H4 (cell line): ENCODE measurements around the gene HIF3A. TPM values are rescaled to one million over a fixed set of nuclear protein-coding genes. Genes with fewer than 3 reads are reported as not detected.
"Not testable (repeated sequence)": the region's sequence is repeated elsewhere in the genome, so short reads cannot be mapped to it uniquely, and the experiment has no call there.

ENCODE experiments used
- DNase-seq: peaks from one replicate; pipeline ENCODE4 v3.0.0-alpha.2; 2015; ENCODE audit warnings: low spot score
- total RNA-seq: library from RNA; depleted of rRNA; stranded (reverse); fragments of >200 nt; shearing (Covaris generic); gene quantifications from 2 replicates; pipeline ENCODE4 v1.2.3, GENCODE V29; 2014

HIF3A gene
- total RNA-seq, 1 experiment from 2014 or later: not detected

- DNase-seq: no peak
Observed at GRCh38 chr19:46357846-46358583, 61.2 kb downstream of the HIF3A start.

- no peak for DNase-seq
Observed at GRCh38 chr19:46361915-46362314, 65.1 kb downstream of the HIF3A start.

GRCh38 chr19:46364359-46364758 lies 67.5 kb downstream of the HIF3A start:
- DNase-seq: no peak

- DNase-seq: no peak
Observed at GRCh38 chr19:46365561-46365960, 68.7 kb downstream of the HIF3A start.

GRCh38 chr19:46366620-46367292 lies 69.9 kb downstream of the HIF3A start:
- DNase-seq: no peak

GRCh38 chr19:46367426-46367825 lies 70.6 kb downstream of the HIF3A start:
- DNase-seq: no peak

GRCh38 chr19:46368116-46368515 lies 71.3 kb downstream of the HIF3A start:
- DNase-seq: no peak

GRCh38 chr19:46369817-46370216 lies 73.0 kb downstream of the HIF3A start:
- DNase-seq: no peak

GRCh38 chr19:46371371-46371901 lies 74.6 kb downstream of the HIF3A start:
- DNase-seq: no peak

GRCh38 chr19:46372901-46373490 lies 76.2 kb downstream of the HIF3A start:
- DNase-seq: peak; percentile 49

- peak; percentile 97 for DNase-seq
Observed at GRCh38 chr19:46373491-46374359, 76.9 kb downstream of the HIF3A start.

GRCh38 chr19:46374536-46375475 lies 78.0 kb downstream of the HIF3A start:
- no peak for DNase-seq

- DNase-seq: not testable (repeated sequence)
Observed at GRCh38 chr19:46375476-46376067, 78.7 kb downstream of the HIF3A start.

- DNase-seq: no peak
Observed at GRCh38 chr19:46376241-46377153, 79.7 kb downstream of the HIF3A start.

GRCh38 chr19:46378268-46378667 lies 81.4 kb downstream of the HIF3A start:
- DNase-seq: no peak

GRCh38 chr19:46380690-46381089 lies 83.8 kb downstream of the HIF3A start:
- DNase-seq: no peak

- DNase-seq: no peak
Observed at GRCh38 chr19:46381346-46381745, 84.5 kb downstream of the HIF3A start.

GRCh38 chr19:46381756-46382345 lies 85.0 kb downstream of the HIF3A start:
- no peak for DNase-seq
